Spleen (tissue), 11 donors: Measurements from ENCODE around the gene PLEKHA1. TPM values are rescaled to one million over a fixed set of nuclear protein-coding genes. Genes with fewer than 3 reads are reported as not detected.

Experiments used
- DNase-seq: peaks from one replicate; pipeline ENCODE4 v3.0.0-alpha.2; 2020
- H3K27ac ChIP-seq, 8 donors: fragments of 200-600 bp; sonication (generic) in 7 of 8; 1 replicate in 4 of 8; 2 replicates in 4 of 8; pipeline versions ENCODE4 v1.5.0 to v1.8.0; 2016 to 2021; ENCODE audit warnings: inconsistent platforms in 4 of 8, mild to moderate bottlenecking in 4 of 8, moderate library complexity in 1 of 8
- H3K27me3 ChIP-seq, 7 donors: fragments of 200-600 bp; sonication (generic) in 6 of 7; replicated peaks in 1 of 7; 1 replicate in 4 of 7; 2 replicates in 3 of 7; pipeline versions ENCODE4 v1.5.0 to v1.8.0; 2016 to 2021; ENCODE audit warnings: inconsistent platforms in 3 of 7, mild to moderate bottlenecking in 1 of 7
- H3K36me3 ChIP-seq, 6 donors: fragments of 200-600 bp; sonication (generic) in 5 of 6; 1 replicate in 4 of 6; 2 replicates in 2 of 6; pipeline versions ENCODE4 v1.5.0 to v1.8.0; 2016 to 2021; ENCODE audit warnings: inconsistent platforms in 2 of 6
- H3K4me1 ChIP-seq, 6 donors: fragments of 200-600 bp; sonication (generic) in 5 of 6; 1 replicate in 3 of 6; 2 replicates in 3 of 6; pipeline versions ENCODE4 v1.5.0 to v1.8.0; 2016 to 2021; ENCODE audit warnings: inconsistent platforms in 3 of 6
- H3K4me3 ChIP-seq, 8 donors: fragments of 200-600 bp; sonication (generic) in 7 of 8; 1 replicate in 4 of 8; 2 replicates in 4 of 8; pipeline versions ENCODE4 v1.5.0 to v1.8.0; 2016 to 2021; ENCODE audit warnings: inconsistent platforms in 4 of 8, mild to moderate bottlenecking in 4 of 8, moderate library complexity in 2 of 8
- H3K9me3 ChIP-seq, 8 donors: fragments of 200-600 bp; sonication (generic) in 7 of 8; 1 replicate in 4 of 8; 2 replicates in 4 of 8; pipeline versions ENCODE4 v1.5.0 to v1.8.0; 2016 to 2021; ENCODE audit warnings: inconsistent platforms in 4 of 8
- CTCF ChIP-seq, 11 experiments: fragments of 200-600 bp in 7 of 11; fragments of 450-650 bp in 4 of 11; sonication (generic) in 4 of 11; IDR thresholded peaks in 8 of 11; conservative IDR thresholded peaks in 3 of 11; 1 replicate in 7 of 11; 2 replicates in 4 of 11; pipeline versions ENCODE4 v1.4.0 to v1.8.0; 2016 to 2021; ENCODE audit warnings: antibody characterized with exemption in 11 of 11, inconsistent platforms in 4 of 11, mild to moderate bottlenecking in 1 of 11
- POLR2A ChIP-seq, 3 donors: fragments of 450-650 bp; IDR thresholded peaks; one replicate each; pipeline ENCODE4 v1.5.1; 2017; ENCODE audit warnings: antibody characterized with exemption in 3 of 3, mild to moderate bottlenecking in 1 of 3
- POLR2AphosphoS5 ChIP-seq, 3 donors: sonication (generic); formaldehyde crosslinking; IDR thresholded peaks; one replicate each; pipeline ENCODE4 v1.5.1; 2017; ENCODE audit warnings: antibody characterized with exemption in 3 of 3
- WGBS, 5 donors: extraction: QIAGEN DNeasy Blood & Tissue Kit in 3 of 5; methylation state at CpG; one replicate each; pipeline versions ENCODE4 v1.1.5 to v1.1.7; 2013 to 2018; 5-methylcytosine and 5-hydroxymethylcytosine counted together
- intact Hi-C: fragments of 100-400 bp; cut with DNase I; formaldehyde crosslinking; loops from one replicate; pipeline ENCODE4 v1.15.0; 2023; ENCODE audit warnings: low total_unique reads
- polyA plus RNA-seq, 3 donors: library from polyadenylated mRNA; stranded (reverse); fragments of 200-250 nt; gene quantifications; one replicate each; pipeline ENCODE4 v1.2.1, GENCODE V29; 2013
- total RNA-seq, 7 donors: library from RNA; depleted of rRNA in 3 of 7; stranded (reverse); fragments of >200 nt in 3 of 7; fragmentation: NEBNext Ultra II Directional in 4 of 7; extraction: Animal tissue kit (Norgen Biotek cat#: 25700) in 4 of 7; gene quantifications; one replicate each; pipeline versions ENCODE4 v1.1.0 to v1.2.1, GENCODE V29; 2016 to 2021
- donor health status: healthy with polysubstance abuse.
- donor health status: DM: no; HTN: no; CAD: no; lungs with moderate emphysema.
- donor health status: DM: no; HTN: no; CAD: no.
- donor health status: Bipolar disorder and iron deficiency.
- donor health status: healthy.
- donor health status: DM: no; HTN: no; CAD: no.
- donor health status: DM: yes; HTN: yes; CAD: no.

PLEKHA1 gene
- total and polyA plus RNA-seq, 10 donors = 7.9 to 31.1 (median 22.1) TPM

GRCh38 chr10:122464586-122464985, 90.1 kb downstream of the PLEKHA1 start:
- no peak overlapping the region for H3K27ac ChIP-seq
- no peaks in the 10 kb centered on the region for H3K36me3 ChIP-seq
- no peaks in the 10 kb centered on the region for H3K9me3 ChIP-seq
- intact Hi-C loops = no loop called here
- no peak for TF ChIP-seq POLR2A (IDR thresholded peaks at IDR 0.05)
- TF ChIP-seq CTCF (IDR thresholded peaks at IDR 0.05 in 8 of 11, conservative IDR thresholded peaks at IDR 0.05 in 3 of 11) = no peak
- TF ChIP-seq POLR2AphosphoS5 (IDR thresholded peaks at IDR 0.05) = no peak
- peaks cover 0 to 84% (median 36%) of the 10 kb centered on the region in 7 donors for H3K27me3 ChIP-seq
- H3K4me1 ChIP-seq = peaks cover 5 to 49% (median 27%) of the 10 kb centered on the region in 6 donors
- 88 to 93% (median 92%) methylated on average over 9 to 11 of the region's 11 CpGs for WGBS, 5 donors
- no peak for DNase-seq
- H3K4me3 ChIP-seq = no peak overlapping the region

- no peak for DNase-seq
- TF ChIP-seq POLR2A (IDR thresholded peaks at IDR 0.05) = no peak
- TF ChIP-seq CTCF (IDR thresholded peaks at IDR 0.05 in 8 of 11, conservative IDR thresholded peaks at IDR 0.05 in 3 of 11) = no peak
- no peak for TF ChIP-seq POLR2AphosphoS5 (IDR thresholded peaks at IDR 0.05)
- no peaks in the 10 kb centered on the region for H3K9me3 ChIP-seq
- H3K36me3 ChIP-seq = no peaks in the 10 kb centered on the region
- intact Hi-C loops = no loop called here
- no peak overlapping the region for H3K4me3 ChIP-seq
- peaks cover 0 to 75% (median 26%) of the 10 kb centered on the region in 7 donors for H3K27me3 ChIP-seq
- 68 to 89% (median 80%) methylated on average over 6 of the region's 6 CpGs for WGBS, 5 donors
- no peak overlapping the region for H3K27ac ChIP-seq
- peaks cover 5 to 44% (median 21%) of the 10 kb centered on the region in 6 donors for H3K4me1 ChIP-seq
Observed at GRCh38 chr10:122465401-122466040, 91.0 kb downstream of the PLEKHA1 start.

- no peaks in the 10 kb centered on the region for H3K36me3 ChIP-seq
- peaks cover 0 to 36% (median 13%) of the 10 kb centered on the region in 6 donors for H3K4me1 ChIP-seq
Observed at GRCh38 chr10:122466951-122467381, 92.5 kb downstream of the PLEKHA1 start.

More at GRCh38 chr10:122466951-122467381, 92.5 kb downstream of the PLEKHA1 start:
- Histone ChIP-seq H3K27me3 (peaks cover 0 to 72% (median 17%) of the 10 kb centered on the region in 7 donors), H3K4me3 (no peak overlapping the region), H3K9me3 (no peaks in the 10 kb centered on the region), H3K27ac (no peak overlapping the region)
- DNase-seq = peak; percentile 31
- intact Hi-C loops = no loop called here
- WGBS, 5 donors = 66 to 90% (median 72%) methylated on average over 8 of the region's 8 CpGs
- TF ChIP-seq POLR2AphosphoS5 (IDR thresholded peaks at IDR 0.05) (no peak), CTCF (IDR thresholded peaks at IDR 0.05 in 8 of 11, conservative IDR thresholded peaks at IDR 0.05 in 3 of 11) (no peak), POLR2A (IDR thresholded peaks at IDR 0.05) (no peak)
